Neural progenitor cell (in vitro differentiated cells): Measurements from ENCODE around the gene ORM1.

Experiments
- CTCF ChIP-seq: fragments of 200-600 bp; sonication (generic); IDR thresholded peaks from 2 replicates; pipeline ENCODE4 v1.5.1; 2017; ENCODE audit warnings: antibody characterized with exemption, mild to moderate bottlenecking
- EZH2 ChIP-seq: fragments of 200-600 bp; sonication (generic); IDR thresholded peaks from 2 replicates; pipeline ENCODE4 v1.6.1; 2017; ENCODE audit warnings: antibody characterized with exemption, mild to moderate bottlenecking, moderate library complexity
- EZH2phosphoT487 ChIP-seq: fragments of 200-600 bp; sonication (generic); IDR thresholded peaks from 2 replicates; pipeline ENCODE4 v1.6.1; 2017; ENCODE audit warnings: antibody characterized with exemption

GRCh38 chr9:114303571-114303970 is 19.3 kb upstream of the ORM1 start:
- TF ChIP-seq CTCF (no peak), EZH2phosphoT487 (no peak), EZH2 (no peak)
